Uterus (tissue), 2 donors: Measurements from ENCODE around the gene SRPK2.
"Not testable (repeated sequence)": the region's sequence is repeated elsewhere in the genome, so short reads cannot be mapped to it uniquely, and the experiment has no call there.

Experiments used
- CTCF ChIP-seq, 4 experiments: fragments of 200-600 bp in 2 of 4; fragments of 450-650 bp in 2 of 4; sonication (generic) in 2 of 4; IDR thresholded peaks; one replicate each; pipeline ENCODE4 v1.5.1; 2016 to 2019; ENCODE audit warnings: antibody characterized with exemption in 4 of 4, mild to moderate bottlenecking in 2 of 4, moderate library complexity in 1 of 4
- POLR2A ChIP-seq, 2 donors: fragments of 450-650 bp; IDR thresholded peaks; one replicate each; pipeline ENCODE4 v1.6.1; 2016; ENCODE audit warnings: antibody characterized with exemption in 2 of 2, mild to moderate bottlenecking in 1 of 2, moderate library complexity in 1 of 2

- TF ChIP-seq CTCF, POLR2A (IDR thresholded peaks at IDR 0.05): not testable (repeated sequence)
Observed at GRCh38 chr7:105260201-105260871, 128.4 kb downstream of the SRPK2 start.
